Fibroblast of lung (primary cell): ENCODE results near the gene CACNG4. TPM values are rescaled to one million over a fixed set of nuclear protein-coding genes. Genes with fewer than 3 reads are reported as not detected.

Source experiments
- DNase-seq, 2 donors: peaks; one replicate each; pipeline versions ENCODE4 v3.0.0 to v3.0.0-alpha.2; 2010; ENCODE audit warnings: low read depth in 2 of 2
- H2AFZ ChIP-seq: 2 replicates; pipeline ENCODE4 v1.5.1; 2012; ENCODE audit warnings: low read length, control low read depth, inconsistent platforms
- H3K27ac ChIP-seq: 2 replicates; pipeline ENCODE4 v1.5.1; 2011; ENCODE audit warnings: low read length, control low read depth; ENCODE audit not compliant: insufficient read depth
- H3K27me3 ChIP-seq: 2 replicates; pipeline ENCODE4 v1.5.1; 2011; ENCODE audit warnings: mild to moderate bottlenecking, low read length; ENCODE audit not compliant: control insufficient read depth, insufficient read depth
- H3K36me3 ChIP-seq: 2 replicates; pipeline ENCODE4 v1.5.1; 2011; ENCODE audit warnings: low read length; ENCODE audit not compliant: control insufficient read depth, insufficient read depth
- H3K4me1 ChIP-seq: 2 replicates; pipeline ENCODE4 v1.5.1; 2011; ENCODE audit warnings: low read length; ENCODE audit not compliant: control insufficient read depth, insufficient read depth; ENCODE audit errors: extremely low read depth
- H3K4me2 ChIP-seq: 2 replicates; pipeline ENCODE4 v1.5.1; 2011; ENCODE audit warnings: low read length, control low read depth; ENCODE audit not compliant: insufficient read depth; ENCODE audit errors: extremely low read depth
- H3K4me3 ChIP-seq, 4 experiments: fragments of 200-600 bp in 1 of 4; sonication (generic) in 1 of 4; replicated peaks in 1 of 4; 2 replicates each; pipeline ENCODE4 v1.5.1; 2011 to 2016; ENCODE audit warnings: low read length in 4 of 4, low read depth in 3 of 4, mild to moderate bottlenecking in 3 of 4, control low read depth in 2 of 4, inconsistent platforms in 1 of 4, mixed read lengths in 1 of 4; ENCODE audit not compliant: insufficient read depth in 1 of 4; ENCODE audit errors: control extremely low read depth in 1 of 4
- H3K79me2 ChIP-seq: 2 replicates; pipeline ENCODE4 v1.5.1; 2012; ENCODE audit warnings: mild to moderate bottlenecking, low read length, inconsistent platforms; ENCODE audit not compliant: control insufficient read depth, insufficient read depth
- H3K9ac ChIP-seq: 2 replicates; pipeline ENCODE4 v1.5.1; 2011; ENCODE audit warnings: mild to moderate bottlenecking, low read length, control low read depth; ENCODE audit not compliant: insufficient read depth
- H3K9me3 ChIP-seq: 2 replicates; pipeline ENCODE4 v1.5.1; 2012; ENCODE audit warnings: low read depth, low read length; ENCODE audit not compliant: control insufficient read depth, insufficient read depth
- H4K20me1 ChIP-seq: 2 replicates; pipeline ENCODE4 v1.5.1; 2011; ENCODE audit warnings: low read length; ENCODE audit not compliant: control insufficient read depth, insufficient read depth; ENCODE audit errors: extremely low read depth
- CTCF ChIP-seq, 2 donors: IDR thresholded peaks in 1 of 2; conservative IDR thresholded peaks in 1 of 2; 1 replicate in 1 of 2; 2 replicates in 1 of 2; pipeline ENCODE4 v1.5.1; 2011 to 2012; ENCODE audit warnings: low read length in 2 of 2, control low read depth in 1 of 2, inconsistent platforms in 1 of 2, low read depth in 1 of 2, mild to moderate bottlenecking in 1 of 2
- EZH2 ChIP-seq: IDR thresholded peaks from 2 replicates; pipeline ENCODE4 v1.5.1; 2012; ENCODE audit warnings: low read length, control low read depth, mild to moderate bottlenecking; ENCODE audit errors: missing control alignments
- polyA minus RNA-seq: library from RNA; depleted of rRNA, polyadenylated mRNA; stranded (reverse); fragments of >200 nt; gene quantifications from 2 replicates; pipeline ENCODE4 v1.2.3, GENCODE V29; 2011; ENCODE audit warnings: low replicate concordance
- polyA plus RNA-seq, 2 donors: library from polyadenylated mRNA; depleted of rRNA in 1 of 2; stranded (reverse) in 1 of 2; unstranded in 1 of 2; fragments of >200 nt; gene quantifications; 2 replicates each; pipeline ENCODE4 v1.2.1, GENCODE V29; 2011 to 2012; ENCODE audit warnings: missing spikeins in 1 of 2
- total RNA-seq: library from RNA; depleted of rRNA; stranded (reverse); fragments of >200 nt; gene quantifications from 2 replicates; pipeline ENCODE4 v1.2.1, GENCODE V29; 2014

Gene CACNG4
- total RNA-seq (not detected in 2 replicates), polyA plus RNA-seq (not detected in 2 replicates), polyA minus RNA-seq (0.07 TPM in 1 of 2 replicates, not detected in the other)
- not detected in 2 replicates for polyA plus RNA-seq (2012)

DNA sequence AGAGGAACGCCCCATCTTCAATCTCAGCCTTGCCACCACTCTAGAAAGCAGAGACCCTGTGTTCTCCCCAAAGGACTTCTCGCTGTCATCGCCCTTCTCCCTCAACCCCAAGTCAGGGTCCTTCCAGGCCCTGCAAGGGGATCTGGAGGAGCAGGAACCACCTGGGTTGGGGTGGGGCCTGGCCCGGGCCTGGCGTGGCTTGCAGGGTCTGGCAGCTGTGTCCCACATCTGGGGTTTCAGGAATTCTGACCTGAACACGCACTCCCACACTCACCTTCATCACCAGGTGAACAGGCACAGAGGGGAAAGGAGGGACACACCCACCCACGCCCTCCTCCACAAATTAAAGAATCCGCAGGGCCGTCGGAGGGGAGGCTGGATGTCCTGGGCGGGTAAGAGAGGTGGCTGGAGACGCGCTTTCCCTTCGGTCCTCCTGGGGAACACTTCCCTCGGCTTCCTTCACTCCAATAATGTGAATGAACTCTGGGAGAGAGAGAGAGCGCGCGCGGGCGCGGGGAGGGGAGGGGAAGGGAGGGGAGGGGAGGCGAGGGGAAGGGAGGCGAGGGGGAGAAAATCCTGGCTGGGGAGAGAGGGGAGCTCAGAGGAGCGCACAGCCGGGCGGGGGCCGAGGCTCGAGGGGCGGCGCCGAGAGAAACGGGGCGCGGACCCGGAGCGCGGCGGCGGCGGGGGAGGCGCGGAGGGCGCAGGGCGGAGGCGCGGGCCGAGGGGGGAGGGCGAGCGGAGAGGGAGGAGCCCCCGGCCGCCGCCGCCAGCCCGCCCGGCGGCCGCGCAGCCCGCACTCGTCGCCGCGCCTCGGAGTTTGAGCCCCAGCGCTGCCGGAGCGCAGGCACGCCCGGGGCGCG, at the start of gene CACNG4:
TSS of gene CACNG4 (plus strand) at position 799 of the 863 bp plus-strand sequence. CDS start 205 bp downstream, outside the sequence.
- no peak within 1 kb of the TSS for H2AFZ ChIP-seq
- peak within 1 kb of the TSS; percentile 51 for H3K4me2 ChIP-seq
- no peak for TF ChIP-seq EZH2
- H3K27me3 ChIP-seq, result peaks cover 61% of the 10 kb centered on the region
- no peaks in the 10 kb centered on the region for H3K9me3 ChIP-seq
- H3K9ac ChIP-seq, result no peak within 1 kb of the TSS
- no peak within 1 kb of the TSS for H3K27ac ChIP-seq
- H3K79me2 ChIP-seq, result no peaks in the 10 kb centered on the region
- no peaks in the 10 kb centered on the region for H3K36me3 ChIP-seq
- no peak for DNase-seq
- H4K20me1 ChIP-seq, result no peaks in the 10 kb centered on the region
- peak within 1 kb of the TSS in 1 of 4 experiments; percentile 32 for H3K4me3 ChIP-seq
- no peaks in the 10 kb centered on the region for H3K4me1 ChIP-seq

DNA sequence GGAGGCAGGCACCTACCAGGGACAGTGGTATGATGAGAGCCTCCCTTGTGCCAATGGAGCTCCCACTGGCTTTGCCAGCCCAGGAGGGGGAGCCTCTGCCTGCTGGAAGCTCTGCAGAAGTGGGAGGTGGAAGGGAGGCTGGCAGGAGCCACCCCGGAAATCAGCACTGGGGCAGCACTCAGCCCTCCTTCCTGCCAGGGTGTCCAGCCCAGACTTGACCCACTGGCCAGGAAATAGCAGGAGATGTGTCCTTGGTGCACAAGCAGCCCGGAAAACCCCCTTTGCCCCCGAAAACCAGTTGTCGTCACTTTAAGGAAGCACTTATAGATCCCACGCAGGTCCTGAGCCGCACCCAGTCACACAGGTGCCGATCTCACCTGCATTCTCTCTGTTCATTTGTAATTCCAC, 49.3 kb upstream of the CACNG4 start:
- H3K27me3 ChIP-seq, result no peaks in the 10 kb centered on the region
- H3K27ac ChIP-seq, result no peak overlapping the region
- TF ChIP-seq CTCF (conservative IDR thresholded peaks at IDR 0.05 in 1 of 2, IDR thresholded peaks at IDR 0.05 in 1 of 2; ENCODE audit: low read depth in 1 of 2, low read length in 2 of 2) (no peak), EZH2 (no peak)
- no peak for DNase-seq
- H2AFZ ChIP-seq, result no peak overlapping the region
- no peak overlapping the region for H3K4me3 ChIP-seq
- no peak overlapping the region for H3K4me2 ChIP-seq
- H3K9me3 ChIP-seq, result no peaks in the 10 kb centered on the region
- H3K9ac ChIP-seq, result no peak overlapping the region
- H4K20me1 ChIP-seq, result no peaks in the 10 kb centered on the region
- no peaks in the 10 kb centered on the region for H3K36me3 ChIP-seq
- no peaks in the 10 kb centered on the region for H3K4me1 ChIP-seq
- no peaks in the 10 kb centered on the region for H3K79me2 ChIP-seq

DNA sequence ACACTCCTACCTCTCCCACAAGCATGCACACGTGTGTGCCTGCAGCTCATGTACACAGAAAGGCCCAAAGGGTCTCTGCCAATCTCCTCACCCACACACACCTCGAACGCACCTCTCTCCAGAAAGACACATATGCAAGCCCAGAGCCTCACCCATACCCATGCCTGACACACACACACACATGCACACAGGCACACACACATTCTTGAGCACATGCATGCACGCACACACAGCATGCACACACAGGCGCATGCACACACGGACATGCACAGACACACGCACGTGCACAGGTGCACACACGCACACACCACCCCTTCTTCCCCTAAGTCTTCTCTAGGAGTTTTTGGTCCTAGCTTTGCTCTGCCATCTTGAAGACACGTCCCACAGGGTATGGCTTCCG, 48.7 kb upstream of the CACNG4 start:
- Histone ChIP-seq H3K9ac (no peak overlapping the region), H3K9me3 (no peaks in the 10 kb centered on the region), H3K36me3 (no peaks in the 10 kb centered on the region), H2AFZ (no peak overlapping the region), H3K4me1 (no peaks in the 10 kb centered on the region), H3K27ac (no peak overlapping the region), H4K20me1 (no peaks in the 10 kb centered on the region), H3K4me3 (no peak overlapping the region), H3K27me3 (no peaks in the 10 kb centered on the region), H3K4me2 (no peak overlapping the region), H3K79me2 (no peaks in the 10 kb centered on the region)
- no peak for DNase-seq
- TF ChIP-seq EZH2 (no peak), CTCF (conservative IDR thresholded peaks at IDR 0.05 in 1 of 2, IDR thresholded peaks at IDR 0.05 in 1 of 2; ENCODE audit: low read depth in 1 of 2, low read length in 2 of 2) (no peak)
